Measurements from ENCODE around the gene ARID2. TPM values are rescaled to one million over a fixed set of nuclear protein-coding genes. Genes with fewer than 3 reads are reported as not detected.

The ARID2 gene
- total RNA-seq, 1 experiment from 2014 or later, result 11.1 TPM

DNA sequence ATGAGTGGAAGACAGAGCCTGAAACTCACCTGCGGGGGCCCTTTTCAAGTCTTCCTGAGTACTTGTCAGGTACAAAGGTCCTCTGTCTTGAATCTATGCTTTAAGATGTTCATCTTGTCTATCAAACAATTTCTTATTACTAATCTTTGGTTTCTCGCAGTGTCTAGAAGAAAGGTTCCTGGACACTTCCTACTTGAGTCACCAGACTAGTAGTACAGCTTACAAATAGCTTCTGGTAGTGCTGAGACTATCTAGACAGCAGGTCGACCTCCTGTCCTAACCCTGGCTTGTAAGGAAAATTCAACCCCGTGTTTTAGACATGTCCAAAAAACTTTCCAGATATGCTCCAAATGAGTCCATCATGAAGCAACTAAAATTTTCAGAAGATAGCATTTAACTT lies 11.2 kb upstream of the ARID2 start:
- DNase-seq (ENCODE audit: low spot score), result no peak

DNA sequence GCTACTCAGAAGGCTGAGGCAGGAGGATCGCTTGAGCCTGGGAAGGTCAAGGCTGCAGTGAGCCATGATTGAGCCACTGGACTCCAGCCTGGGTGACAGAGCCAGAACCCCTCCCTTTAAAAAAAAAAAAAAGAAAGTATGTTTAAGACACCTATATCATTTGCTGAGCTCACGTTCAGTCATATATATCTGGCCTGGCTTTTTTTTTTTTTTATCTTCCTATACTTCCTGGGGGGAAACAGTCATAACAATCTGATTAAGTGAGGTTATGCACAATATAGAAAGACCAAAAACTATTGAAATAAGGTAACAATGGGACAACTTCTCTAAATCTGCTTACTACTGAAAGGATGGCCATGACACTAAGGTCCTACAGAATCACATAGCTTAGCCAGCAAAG lies 9.4 kb upstream of the ARID2 start:
- no peak for DNase-seq (ENCODE audit: low spot score)

DNA sequence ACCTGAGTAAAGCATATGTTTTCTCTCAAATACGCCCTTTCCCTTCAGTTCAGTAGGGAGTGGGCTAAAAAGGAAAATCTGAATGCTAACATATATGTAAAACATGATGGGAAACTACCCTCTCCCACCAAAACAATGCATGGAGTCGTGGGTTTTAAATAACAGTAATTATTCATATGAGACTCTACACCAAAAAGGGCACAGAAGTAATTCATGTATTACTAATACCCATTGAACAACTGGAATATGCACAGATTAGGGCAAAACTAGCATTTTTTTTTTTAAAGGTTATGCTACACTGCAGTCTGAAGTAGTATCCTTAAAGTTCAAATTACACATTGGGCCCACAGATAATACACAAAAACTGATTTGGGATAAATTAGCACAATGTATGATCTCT lies 8.1 kb upstream of the ARID2 start:
- no peak for DNase-seq (ENCODE audit: low spot score)

DNA sequence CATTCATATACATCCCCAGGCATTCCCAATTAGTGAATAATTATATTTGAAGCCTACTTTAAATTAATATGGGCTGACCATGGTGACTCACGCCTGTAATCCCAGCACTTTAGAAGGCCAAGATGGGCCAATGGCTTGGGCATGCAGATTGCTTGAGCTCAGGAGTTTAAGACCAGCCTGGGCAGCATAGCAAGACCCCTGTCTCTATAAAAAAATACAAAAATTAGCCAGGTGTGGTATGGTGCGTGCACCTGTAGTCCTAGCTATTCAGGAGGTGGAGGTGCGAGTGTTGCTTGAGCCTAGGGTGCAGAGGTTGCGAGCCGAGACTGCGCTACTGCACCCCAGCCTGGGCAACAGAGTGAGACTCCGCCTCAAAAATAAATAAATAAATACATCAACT lies 7.6 kb upstream of the ARID2 start:
- DNase-seq (ENCODE audit: low spot score), result no peak

DNA sequence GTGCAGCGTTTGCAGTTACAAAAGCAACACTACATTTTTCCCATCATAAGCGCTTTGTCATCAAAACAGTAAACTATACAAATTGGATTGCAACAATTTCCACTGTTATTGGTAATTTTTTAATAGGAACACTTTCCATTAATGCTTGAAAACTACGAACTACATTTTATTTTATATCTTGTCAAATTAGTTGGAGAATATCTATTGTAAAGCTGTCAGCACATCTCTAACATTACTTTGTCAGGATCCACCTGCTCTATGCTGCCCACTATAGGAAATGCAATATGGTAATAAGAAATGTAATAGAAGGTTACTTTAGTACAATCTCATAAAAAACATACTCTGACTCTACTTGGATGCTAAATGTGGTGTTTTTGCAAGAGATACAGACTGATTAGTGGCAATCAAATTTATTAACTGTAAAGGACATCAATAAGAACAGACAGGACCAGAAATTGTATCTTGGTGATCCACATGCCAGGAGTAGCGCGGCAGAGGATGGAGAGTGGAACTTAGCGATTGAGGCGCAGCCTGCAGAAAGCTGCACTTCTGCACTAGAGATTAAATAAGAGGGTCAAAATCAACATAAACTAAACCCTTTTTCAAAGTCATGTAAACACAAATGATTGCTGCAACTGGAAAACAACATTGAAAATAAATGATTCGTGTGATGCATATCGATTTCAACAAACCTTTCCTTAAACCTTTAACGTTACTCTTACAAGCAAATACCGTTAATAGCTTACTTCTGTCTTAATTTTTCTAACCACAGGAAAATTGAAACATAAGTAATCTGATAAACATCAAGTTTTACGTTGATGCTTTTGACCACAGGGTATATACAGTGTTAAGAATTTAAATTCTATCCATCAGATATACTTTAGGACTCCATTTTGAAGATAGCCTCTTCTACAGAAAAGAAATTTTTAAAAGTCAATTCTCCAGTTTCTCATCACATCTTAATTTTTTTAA lies 3.6 kb upstream of the ARID2 start:
- peak; percentile 77 for DNase-seq (ENCODE audit: low spot score)

DNA sequence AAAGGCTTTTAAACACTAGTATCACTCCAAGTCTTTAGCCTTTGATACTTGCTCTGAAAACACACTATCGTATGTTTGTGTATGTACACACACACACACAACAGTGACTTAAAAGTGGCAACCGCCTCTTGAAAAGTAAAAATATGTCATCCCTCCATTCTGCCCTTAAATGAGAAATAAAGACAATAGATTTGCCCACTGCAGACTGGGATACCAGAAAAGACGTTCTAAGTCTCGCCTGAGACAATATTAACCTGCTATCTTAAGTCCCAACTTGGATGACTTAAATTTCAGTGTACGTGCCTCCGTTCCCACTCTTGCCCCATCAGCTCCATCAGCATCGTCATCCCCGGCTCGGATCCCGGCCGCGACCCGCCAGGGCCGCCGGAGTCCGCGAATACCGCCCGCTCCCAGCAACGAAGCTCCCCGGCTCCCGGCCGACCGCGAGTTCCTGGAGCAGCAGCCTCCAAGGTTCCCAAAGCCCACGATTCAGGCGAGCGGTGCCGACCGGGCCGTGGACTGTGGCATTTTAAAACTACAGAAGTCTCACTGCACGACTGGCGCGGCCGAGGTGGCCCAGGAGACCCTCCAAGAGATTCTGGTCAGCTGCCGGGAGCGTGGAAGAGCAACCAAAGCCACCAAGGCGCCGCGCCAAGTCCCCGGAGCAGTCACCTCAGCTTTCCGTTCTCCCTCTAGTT lies 2.8 kb upstream of the ARID2 start:
- no peak for DNase-seq (ENCODE audit: low spot score)

DNA sequence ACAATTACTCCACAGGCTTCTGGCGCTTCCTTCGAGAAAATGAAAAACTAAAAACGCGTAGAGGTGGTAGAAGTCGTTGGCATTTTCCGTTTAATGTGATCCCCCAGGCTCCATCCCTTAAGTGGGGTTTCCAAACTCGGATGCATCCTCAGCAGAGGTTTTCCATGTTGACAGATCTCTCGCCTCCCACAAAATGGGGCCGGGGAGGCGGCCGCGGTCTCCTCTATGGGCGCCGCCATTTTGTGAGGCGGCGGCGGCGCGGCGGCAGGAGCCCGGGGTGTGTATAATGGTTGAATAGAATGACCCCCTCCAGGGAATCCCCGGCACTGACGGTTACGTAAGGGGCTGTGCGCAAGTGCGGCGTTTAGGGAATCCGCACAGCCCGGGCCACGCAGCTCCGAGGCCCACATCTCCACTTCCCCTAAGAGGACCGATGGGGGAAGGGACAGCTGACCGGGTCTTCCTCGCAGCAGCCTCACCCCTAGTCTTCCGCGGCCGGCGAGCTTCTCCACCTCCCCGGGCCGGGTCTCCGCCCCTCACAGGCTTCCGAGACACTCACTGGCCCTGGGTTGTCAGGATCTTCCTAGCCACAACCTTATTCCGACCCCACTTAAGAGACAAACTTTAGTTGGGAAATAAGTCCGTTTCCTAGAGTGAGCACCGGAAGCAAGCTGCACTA lies 2.1 kb upstream of the ARID2 start:
- DNase-seq (ENCODE audit: low spot score), result peak; percentile 95

DNA sequence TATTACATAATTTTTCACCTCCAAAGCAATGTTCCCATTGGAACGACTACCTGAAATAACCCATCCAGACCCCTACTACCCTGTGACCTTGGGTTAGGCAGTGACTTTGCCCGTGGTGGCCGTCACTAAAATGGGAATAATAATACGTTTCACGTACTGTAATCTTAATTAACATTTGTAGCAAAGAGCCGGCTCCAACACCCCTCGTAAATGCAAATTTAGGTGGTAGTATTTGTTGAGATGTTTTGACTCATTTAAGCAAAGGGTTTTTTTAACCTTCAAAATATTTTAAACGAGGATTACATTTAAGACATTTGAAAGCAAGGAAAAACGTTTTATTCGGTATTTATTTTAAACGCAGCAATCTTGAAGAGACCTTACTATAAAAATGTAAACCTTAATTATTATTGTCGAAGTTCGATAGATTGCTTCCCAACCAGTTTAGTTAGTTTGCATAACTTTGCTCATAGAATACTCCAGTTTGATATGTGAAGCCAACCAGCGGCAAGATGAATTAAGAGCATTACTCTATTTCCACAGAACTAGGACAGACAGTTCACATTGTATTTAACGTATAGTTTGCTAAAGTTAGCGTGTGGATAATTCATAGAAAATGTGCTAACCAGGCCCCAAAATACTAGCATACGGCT lies 1.4 kb upstream of the ARID2 start:
- DNase-seq (ENCODE audit: low spot score), result peak; percentile 63

DNA sequence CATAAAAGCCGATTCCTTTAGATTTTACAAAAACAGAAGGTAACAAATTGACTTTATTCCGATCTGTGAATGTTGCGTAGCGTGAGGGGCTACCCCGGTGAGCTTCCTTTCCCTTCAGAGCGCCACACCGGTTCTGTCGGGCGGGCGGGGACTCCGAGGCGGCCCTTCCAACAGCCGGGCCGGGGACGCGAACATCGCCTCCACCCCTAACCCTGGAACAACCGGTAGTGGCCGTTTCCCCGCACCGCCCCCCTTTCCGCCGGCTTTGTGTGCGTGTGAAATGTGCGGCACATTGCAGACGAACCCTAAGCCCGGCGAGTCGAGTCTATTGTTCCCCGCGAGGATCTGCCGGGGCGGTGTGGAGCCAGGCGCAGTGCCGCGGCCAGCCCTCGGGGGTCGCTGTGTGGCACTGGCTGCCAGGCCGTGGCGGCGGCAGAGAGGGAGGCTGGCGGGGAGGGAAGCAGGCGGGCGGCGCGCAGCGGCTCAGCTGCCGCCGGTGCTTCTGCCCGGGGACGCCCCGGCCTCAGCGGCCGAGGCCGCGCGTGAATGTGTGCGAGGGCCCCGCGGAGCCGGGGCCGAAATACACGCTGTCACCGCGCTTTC lies 775 bp upstream of the ARID2 start:
- peak; percentile 94 for DNase-seq (ENCODE audit: low spot score)

DNA sequence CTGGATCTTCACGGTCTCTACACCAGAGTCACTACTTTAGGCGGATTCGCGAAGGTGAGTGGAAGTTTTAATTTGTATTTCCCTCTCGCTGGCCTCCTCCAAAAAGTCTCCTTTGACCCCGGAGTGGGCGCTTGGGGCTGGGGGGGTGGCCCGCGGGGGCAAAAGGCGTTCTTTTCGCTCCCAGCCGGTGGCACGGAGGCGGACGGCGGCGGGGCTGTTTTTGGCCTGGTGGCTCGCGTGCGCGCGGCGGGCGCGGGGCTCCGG lies 510 bp downstream of the ARID2 start:
- no peak for DNase-seq (ENCODE audit: low spot score)

DNA sequence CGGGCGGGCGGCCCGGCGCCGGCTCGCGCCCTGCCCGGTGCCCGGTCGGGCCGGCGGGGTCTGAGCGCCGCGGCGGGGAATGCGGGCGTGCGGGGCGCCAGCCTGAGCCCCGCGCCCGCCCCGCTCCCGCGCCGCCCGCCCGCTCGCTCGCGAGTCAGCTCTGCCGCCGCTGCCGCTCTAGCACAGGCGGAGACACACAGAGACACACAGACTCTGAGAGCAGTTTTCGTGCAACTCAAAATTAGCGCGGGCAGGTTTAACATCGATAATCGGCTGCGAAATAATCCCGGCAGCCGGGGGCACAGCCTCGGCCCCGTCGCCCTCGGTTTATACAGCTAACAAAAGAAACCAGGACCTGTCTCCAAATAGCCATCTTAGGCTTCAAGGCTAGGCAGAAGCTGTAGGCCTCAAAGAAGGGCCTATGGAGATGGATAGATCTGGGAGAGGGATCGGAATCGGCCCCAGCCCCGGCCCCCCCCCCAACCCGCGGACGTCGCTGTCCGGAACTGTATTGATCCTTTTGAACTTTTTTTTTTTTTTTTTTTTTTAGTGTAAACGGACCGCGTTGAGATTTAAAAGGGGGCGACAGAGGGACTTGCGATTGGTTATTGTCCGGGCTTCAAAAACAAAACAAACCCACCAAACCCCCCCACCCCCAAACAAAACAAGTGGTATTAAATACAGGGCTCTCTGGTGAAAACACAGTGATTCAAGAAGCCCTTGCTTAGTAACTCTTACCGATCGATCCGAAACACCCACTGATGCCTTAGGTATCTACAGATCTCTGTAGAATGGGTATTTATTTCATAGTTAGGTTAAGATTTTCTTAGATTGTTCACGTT lies 1.1 kb downstream of the ARID2 start:
- peak; percentile 73 for DNase-seq (ENCODE audit: low spot score)

DNA sequence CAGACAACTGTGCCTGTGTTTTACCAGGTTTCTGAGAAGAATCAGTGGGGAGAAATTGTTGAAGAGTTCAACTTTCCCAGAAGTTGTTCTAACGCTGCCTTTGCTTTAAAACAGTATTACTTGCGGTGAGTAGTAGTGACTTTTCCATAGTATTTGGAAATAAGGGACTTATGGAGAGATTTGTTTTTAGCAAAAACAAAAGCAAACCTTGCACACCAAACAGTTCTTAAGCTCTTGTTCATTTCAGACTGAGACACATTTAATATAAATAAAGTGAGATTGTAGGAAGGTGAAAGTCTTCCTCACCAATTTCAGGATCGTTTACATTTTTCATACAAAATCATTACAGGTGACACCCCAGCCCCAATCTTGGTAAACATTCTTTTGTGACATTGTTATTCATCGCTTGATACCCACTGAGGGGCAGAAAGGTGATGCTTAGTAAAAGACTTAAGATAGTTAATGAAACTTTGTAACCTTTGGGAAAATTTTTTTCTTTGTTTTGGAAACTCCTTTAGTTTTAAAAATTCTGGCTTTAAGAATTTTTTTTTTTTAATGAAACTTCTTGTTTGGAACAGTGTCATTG lies 1.8 kb downstream of the ARID2 start:
- DNase-seq (ENCODE audit: low spot score), result peak; percentile 56

DNA sequence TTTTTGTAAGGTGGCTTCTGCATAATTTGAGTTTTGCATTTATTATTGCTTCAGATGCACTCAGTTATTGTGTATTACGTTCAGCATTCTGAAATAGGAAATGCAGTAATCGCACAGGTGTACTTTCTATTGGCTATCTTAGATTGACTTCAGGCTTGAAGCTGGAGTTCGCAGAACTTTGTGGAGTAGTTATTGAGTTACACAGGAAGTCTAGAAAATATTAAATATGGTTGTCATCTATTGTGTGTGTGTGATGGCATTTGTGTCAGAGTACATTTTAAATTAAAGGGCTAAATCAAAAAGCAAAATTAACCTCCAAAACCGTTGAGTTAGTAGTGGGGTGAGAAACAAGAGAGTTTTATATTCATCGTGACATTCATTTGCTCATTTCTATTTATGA lies 2.7 kb downstream of the ARID2 start:
- peak; percentile 69 for DNase-seq (ENCODE audit: low spot score)

DNA sequence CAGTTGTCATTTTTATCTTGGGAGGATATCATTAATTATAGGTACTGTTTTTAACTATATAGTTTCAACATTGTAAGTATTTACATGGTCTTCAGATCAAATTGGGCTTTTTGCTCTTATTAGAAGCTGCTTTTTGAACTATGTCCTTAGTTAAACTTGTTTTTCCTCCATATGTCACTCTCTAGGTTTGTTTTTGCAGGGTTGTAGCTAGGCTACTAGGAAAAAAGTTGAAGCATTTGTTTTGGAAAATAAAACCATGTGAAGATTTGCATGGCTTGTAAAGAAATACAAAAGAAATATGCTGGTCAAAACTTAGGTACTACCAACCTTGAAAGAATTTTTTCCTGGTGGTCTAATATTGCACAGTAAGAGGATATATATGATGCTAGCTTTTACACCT lies 3.4 kb downstream of the ARID2 start:
- DNase-seq (ENCODE audit: low spot score), result peak; percentile 38

DNA sequence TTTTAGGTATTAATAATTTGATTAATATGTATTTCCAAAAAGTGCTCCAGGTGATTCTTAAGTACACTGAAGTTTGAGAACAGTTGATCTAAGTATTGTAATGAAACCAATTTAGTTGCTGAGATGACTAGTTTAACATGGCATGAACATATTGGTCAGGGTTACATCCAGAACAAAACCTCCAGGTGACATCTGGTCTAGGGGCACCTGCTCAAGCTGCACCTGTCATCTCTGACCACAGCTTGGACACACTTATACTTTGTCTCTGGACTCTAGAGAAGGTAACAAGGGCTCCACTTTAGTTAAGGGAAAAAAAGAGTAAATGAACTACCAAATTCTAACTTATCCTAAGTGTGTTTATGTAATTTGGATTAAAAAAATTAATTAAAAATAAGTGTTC lies 8.1 kb downstream of the ARID2 start:
- no peak for DNase-seq (ENCODE audit: low spot score)

DNA sequence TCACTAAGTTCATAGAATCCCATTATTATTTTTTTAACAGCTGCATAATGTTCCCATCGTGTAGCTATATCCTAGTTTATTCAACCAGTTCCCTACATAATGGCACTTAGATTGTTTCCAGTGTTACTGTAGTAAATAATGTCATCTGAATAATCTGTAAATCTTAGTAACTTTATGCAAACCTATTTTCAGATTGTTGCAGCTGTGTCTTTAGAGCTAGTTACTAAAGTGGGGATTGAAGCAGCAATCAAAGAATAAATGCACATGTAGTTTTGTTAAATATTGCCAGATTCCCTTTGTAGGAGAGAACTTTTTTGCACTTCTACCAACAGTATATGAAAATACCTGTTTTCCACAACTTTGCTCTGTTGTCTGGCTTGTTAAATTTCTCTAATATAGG lies 13.1 kb downstream of the ARID2 start:
- no peak for DNase-seq (ENCODE audit: low spot score)

DNA sequence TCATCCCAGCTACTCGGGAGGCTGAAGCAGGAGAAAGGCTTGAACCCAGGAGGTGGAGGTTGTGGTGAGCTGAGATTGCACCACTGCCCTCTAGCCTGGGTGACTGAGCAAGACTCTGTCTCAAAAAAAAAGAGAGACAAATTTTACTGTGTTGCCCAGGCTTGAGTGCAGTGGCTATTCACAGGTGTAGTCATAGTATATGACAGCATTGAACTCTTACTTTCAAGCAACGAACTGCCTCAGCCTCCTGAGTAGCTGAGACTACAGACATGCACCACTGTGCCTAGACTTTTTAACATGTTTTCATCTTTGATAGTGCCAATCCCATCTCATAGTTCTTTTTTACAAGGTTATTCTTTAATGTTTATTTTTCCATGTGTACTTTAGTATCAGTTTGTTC lies 13.7 kb downstream of the ARID2 start:
- no peak for DNase-seq (ENCODE audit: low spot score)

DNA sequence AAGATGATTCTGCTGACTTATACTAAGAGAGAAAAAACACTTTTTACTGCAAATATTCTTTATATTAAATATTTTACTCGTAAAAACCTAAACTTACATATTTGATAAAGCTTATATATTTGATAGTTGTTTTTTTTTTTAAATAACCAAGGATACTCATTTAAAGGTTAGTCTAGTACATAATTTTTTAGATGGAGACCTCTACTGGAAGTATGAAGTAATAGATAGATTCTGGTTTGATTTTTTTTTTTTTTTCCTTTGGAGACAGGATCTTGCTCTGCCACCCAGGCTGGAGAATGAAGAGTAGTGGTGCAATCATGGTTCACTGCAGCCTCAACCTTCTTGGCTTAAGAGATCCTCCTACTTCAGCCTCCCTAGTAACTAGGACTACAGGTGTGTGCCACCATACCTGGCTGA lies 16.4 kb downstream of the ARID2 start:
- peak; percentile 27 for DNase-seq (ENCODE audit: low spot score)

DNA sequence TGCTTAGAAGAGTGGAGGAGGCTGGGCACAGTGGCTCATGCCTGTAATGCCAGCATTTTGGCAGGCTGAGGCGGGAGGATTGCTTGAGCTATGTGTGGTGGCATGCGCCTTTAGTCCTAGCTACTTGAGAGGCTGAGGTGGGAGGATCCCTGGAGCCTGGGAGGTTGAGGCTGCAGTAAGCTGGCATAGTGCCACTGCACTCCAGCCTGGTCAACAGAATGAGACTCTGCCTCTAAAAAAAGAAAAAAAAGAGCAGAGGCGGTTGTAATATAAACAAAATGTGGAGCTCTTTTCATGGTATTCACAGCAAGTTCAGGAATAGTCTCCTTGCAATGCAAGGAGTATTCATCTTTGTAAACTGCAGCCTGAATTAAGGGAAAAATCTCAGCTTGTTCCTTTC lies 27.2 kb downstream of the ARID2 start:
- no peak for DNase-seq (ENCODE audit: low spot score)

DNA sequence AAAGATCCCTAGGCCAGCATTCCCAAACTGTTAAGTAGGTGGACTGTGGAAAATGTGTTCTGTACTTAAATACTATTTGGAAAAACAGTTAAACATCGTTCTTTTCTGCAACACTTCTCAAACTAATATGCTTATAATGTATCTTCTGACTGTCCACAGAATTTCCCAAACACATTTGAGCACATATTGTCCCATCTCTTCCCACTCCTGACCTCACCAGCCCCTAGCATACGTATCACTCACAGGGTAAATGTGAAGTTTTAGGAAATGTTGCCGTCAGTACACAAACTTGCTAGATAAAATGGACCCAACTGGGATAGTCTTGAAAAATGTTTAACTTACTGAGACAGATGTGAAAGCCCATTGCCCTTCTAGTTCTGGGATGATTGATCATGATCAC lies 27.7 kb downstream of the ARID2 start:
- no peak for DNase-seq (ENCODE audit: low spot score)
